Fibroblast of skin of right quadriceps (primary cell): ENCODE data around the gene CMSS1.
A peak's percentile ranks its signal among the peaks of the same experiment; 100 is the strongest.
"Not testable (repeated sequence)": the region's sequence is repeated elsewhere in the genome, so short reads cannot be mapped to it uniquely, and the experiment has no call there.

Experiments used
- DNase-seq: peaks from one replicate; pipeline ENCODE4 v3.0.0-alpha.2; 2013

The CMSS1 gene

DNA sequence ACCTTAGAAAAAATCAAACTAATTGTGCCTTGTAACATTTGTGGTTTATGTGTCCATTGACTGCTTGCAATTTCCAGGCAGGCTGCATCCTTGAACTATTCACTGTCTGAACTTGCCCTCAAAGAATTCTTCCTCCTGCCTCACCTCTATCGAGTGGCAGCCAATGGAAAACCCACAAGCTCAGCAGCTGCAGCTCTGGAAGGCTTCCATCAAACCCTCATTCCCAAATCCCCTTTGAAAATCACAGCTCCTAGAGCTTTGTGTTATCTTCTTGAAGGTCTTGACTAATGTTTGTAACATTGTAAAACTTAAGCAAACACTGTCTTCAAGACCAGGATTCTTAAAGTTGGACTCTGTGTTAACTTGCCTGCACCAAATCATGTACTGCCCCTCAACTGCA lies 215.5 kb downstream of the CMSS1 start:
- DNase-seq = peak; percentile 81

- DNase-seq = peak; percentile 81
Observed at GRCh38 chr3:100033903-100034471, 216.3 kb downstream of the CMSS1 start.

GRCh38 chr3:100039075-100039474 lies 221.4 kb downstream of the CMSS1 start:
- no peak for DNase-seq

DNA sequence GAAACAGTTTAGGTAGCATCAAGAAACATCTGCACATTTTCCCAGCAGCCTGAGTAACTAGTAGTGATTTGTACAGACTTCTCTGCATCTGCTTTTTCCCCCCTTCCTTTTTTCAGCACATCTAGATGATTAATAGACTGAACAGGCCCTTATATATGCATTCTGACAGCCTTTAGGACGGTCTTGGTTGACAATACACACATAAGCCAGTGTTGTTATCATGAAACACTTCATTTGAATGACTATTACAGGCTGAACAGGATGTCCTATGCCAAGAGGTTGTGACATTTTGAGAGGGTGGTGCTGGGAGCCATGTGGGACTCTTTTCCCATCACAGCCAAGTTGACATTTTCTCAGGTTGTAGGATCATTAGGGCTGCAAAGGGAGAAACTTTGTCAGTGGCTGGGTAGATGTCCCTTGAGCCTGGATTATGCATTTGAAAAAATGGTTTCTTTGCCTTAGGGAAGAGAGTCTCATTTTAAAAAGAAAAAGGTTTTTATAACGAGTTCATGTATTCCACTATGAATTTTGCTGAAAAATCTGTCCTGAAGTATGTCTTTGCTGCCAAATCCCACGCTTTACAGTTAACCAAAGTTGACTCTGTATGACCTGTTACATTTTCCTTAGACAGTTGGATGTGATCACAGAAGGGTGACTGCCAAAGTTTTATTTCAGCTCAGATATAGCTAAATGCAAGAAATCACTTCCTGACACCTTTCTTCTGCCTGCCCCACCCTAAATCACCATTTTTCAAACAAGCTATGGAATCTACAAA lies 223.0 kb downstream of the CMSS1 start:
- DNase-seq = peak; percentile 65

GRCh38 chr3:100041328-100041749 lies 223.7 kb downstream of the CMSS1 start:
- DNase-seq = peak; percentile 96

DNA sequence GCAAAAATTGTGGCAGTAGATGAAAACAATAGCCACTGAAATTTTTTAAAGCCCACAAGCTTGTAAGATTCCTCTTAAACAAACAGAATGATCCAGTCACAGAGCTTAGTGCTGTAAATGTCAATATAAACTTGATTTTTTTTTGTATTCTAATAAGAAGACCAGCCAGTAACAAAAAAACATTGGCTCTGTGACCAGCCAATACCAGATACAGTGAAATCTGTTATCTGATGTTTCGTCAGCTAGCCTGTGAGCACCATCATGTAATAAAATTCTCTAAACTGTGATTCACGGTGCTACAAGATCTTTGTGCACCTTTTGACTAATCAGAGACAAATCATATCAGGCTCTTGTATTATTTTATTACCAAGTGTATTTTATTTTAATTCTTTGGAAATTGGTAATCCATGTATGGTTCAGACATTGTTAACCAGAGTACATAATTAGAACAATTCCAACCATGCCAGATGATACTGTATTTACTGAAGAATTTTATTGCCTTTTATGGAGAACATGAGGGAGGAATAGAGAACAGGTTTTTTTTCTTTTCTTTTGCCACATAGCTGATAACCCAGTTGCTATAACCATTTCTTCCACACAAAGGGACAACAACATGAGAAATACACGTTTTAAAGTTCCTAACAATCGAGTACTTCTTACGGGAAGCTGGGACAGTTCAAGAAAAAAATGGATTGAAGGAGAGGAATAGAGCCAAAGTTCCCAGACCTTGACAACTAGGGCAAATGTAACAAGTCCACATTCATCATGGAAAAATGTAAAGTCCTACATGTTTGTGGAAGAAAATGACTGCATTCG lies 224.7 kb downstream of the CMSS1 start:
- peak; percentile 94 for DNase-seq

DNA sequence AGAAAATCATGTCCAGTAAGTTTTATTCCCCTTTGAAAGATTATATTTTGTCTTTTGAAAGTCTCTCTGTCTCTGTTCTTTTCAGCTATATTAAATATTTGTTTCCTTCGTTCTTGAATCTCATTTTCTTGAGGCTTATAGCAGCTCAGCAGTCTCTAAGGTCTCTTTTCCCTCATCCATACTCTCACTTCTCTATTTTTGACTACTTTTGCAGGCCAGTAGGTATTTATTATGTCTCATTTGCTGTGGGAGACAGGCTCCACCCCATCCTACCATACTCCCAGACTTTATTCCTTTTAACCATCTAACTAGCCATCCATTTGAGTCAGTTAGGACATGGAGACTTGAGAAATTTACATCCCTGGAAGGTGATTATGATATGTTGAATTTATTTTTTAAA lies 225.6 kb downstream of the CMSS1 start:
- no peak for DNase-seq

DNA sequence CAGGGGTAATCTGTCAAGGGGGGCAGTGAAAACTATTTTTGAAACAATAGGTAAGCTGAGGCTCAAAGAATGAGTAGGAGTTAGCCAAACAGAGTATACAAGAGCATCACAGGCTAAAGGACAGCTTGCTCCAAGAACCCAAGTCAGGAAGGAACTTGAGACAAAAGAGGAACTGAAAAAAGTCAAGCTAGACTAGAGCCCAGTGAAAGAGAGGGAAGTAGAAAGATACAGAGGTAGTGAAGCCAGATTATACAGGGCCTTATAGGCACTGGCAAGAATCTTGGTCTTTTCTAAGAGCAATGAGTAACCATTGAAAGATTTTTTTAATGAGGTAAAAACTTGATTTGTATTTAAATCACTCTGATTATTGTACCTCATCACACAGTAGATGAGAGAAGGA lies 226.7 kb downstream of the CMSS1 start:
- DNase-seq = no peak

DNA sequence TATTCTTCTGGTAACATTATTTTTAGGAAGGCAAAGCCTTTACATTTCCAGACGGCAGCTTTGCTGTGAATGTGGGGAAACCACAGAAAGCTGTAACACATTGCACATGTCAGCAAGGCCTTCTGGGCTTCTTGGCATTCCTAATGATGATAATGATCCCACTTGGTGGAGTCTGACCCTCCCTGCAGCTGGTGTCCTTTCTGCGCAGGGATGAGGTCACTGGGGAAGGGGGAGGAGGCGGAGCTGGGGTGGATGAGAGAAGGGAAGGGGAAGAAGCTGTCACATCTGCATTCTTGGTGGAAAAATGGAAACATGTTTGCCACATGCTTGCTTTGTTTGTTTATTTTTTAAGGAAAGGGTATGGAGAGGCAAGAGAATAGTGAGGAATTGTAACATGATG lies 228.0 kb downstream of the CMSS1 start:
- peak; percentile 99 for DNase-seq

DNA sequence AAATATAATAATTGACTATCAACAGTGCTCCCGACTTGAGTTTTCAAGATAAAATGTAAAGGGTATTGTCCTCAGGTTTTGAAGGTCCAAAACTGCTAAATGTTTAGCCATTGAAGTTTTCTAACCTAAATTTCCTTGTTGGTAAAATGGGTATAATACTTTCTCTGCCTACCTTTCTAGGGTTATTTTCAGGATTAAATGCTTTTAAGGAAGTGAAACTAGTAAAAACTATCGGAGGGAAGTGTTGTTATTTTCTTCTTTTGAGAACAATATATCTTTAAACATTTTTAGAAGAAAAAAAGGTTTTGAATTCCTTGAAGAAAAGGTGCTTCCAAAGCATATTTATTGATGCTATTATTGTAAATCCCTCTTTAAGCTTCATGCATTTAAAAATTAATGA lies 229.3 kb downstream of the CMSS1 start:
- DNase-seq = no peak

DNA sequence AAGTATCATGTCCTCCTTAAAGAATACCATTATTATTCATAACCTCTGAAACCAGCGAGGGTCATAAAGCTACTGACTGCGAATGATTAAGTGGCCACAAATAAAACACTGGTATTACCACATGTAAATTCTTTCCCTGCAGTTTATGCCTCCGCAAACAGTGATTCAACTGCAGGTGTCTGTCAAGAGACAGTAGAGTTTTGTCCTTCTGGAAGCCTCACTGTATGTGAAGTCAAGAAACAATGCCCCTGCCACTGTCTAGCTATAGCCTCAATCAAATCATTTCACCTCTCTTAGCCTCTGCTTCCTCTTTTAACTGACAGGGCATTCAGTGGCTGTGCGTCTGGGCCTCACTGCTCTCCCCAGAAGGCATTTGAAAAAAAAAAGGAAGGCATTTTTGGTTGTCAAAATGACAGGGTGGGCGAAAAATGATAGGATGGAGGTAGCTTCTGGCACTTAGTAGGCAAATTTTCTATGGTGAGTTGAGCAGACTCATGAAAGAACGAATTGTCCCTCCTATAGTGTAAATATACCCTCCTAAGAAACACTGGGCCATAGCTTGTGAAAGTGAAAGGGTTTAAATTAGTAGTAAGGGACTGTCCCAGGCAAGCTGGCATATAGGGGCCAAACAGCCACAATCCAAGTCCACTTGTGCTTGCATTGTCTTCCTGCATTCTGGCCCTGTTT lies 229.9 kb downstream of the CMSS1 start:
- DNase-seq = peak; percentile 94

- no peak for DNase-seq
Observed at GRCh38 chr3:100048248-100048647, 230.6 kb downstream of the CMSS1 start.

- not testable (repeated sequence) for DNase-seq
Observed at GRCh38 chr3:100051513-100051912, 233.9 kb downstream of the CMSS1 start.

DNA sequence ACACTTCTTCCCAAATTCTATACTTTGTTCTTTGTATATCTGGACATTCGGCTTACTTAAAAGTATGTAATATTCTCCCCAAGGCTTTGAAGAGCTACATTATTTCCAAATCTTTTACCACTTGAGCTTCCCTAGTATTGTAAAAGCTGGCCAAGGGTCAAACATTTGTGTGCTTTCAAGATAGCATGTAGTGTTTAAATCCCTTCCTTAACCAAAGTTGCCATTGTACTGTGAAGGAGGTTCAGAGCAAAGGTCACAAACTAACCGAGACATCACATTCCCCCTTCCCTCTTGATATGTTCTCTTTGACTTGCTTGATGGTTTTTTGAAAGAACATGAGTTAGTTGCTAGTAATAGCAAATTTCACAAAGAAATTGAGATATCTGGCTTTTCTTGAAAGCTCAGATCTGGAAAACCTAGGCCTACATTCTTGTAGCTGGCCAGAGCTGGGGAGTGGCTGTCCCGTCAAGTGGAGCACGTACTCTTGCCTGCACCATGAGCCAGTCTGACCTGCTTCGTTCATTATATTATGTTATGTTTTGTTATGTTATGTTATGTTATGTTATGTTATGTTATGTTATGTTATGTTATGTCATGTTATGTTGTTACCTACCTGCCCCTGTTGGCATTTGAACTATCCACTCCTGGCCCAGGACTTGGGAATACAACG lies 236.4 kb downstream of the CMSS1 start:
- DNase-seq = no peak

DNA sequence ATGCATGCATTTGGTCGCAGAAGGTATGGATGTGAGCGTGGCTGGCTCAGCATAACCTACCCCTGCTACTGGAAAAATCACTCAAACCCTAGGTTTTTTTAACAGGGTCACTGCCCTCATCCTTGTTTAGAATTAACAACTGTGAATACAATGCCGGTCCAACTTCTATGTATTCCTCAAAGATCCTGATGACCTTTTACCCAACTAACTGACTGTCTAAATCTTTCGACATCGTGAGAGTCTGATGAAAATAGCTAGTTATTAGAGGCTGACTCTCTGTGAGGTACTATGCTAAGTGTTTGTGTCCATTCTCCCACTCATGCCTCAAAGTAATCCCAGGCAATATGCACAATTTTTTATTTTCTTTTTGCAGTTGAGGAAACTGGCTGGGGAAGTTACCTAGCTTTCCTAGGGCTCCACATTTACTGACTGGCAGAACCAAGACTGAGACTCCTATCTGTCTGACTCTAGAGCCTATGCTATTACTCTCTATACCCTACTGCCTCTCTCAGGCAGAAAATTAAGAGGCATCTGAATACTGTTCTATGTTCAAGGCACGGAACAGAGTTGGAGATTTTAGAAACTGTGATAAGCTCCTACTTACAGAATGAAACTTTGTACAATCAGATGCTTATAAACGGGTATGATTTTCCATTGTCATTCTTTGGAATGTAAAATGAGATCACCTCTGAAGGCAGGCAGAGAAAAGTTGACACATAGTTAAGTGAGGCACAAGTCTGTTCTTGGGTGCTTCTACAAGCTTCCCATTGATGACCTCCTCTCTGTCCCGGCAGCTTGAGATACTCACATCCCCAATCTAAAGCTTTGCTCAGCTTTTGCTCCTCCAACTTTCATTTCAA lies 240.3 kb downstream of the CMSS1 start:
- DNase-seq = no peak

DNA sequence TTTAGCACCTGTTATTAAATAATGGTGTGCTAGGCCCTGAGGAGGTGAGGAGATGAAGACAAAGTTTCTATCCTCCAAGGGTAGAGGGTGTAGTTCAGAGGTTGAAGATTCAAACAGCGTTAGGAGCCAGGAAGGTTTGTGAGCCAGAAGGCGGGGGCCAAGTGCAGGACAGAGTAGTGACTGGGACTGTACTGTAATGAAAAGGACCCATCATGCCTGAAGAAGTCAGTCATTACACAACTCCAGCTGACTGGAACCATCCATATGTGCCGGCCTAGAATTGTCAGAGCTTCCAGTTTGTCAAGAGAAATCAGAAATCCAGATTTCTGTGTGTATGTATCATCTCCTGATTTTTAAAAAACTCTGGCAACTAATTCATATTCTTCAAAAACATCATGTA lies 241.8 kb downstream of the CMSS1 start:
- no peak for DNase-seq

DNA sequence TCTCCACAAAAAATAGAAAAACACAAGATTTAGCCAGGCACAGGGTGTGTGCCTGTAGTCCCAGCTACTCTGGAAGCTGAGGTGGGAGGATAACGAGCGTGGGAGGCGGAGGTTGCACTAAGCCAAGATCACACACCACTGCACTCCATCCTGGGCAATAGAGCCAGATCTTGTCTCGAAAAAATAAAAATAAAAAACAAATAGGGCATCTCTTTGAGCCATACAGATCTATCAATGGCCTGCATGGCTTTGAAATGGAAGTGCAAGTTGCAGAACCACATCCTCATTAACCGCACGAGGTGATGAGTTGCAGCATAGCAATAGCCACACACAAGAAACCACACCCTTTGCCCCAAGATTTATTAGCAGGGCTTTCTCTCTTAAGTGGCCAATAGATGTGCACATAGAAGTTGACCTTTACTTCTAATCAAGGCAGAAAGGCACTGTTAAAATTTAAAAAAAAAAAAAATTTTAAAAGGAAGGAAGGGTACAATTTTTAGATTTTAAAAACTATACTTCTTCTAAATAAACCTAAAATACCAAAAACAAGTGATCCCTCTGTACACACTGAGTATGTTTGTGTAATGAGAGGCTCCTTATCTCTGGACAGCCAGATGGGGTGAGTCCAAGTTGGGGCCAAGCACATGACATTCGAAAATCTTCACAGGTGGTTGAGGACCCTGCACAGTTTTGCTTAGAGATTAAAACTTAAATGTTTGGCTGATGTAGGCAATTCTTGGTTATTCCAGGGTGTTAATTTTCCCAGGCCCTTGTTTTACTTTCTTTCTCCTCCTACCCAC lies 243.2 kb downstream of the CMSS1 start:
- DNase-seq = no peak

- DNase-seq = no peak
Observed at GRCh38 chr3:100062665-100063064, 245.0 kb downstream of the CMSS1 start.

DNA sequence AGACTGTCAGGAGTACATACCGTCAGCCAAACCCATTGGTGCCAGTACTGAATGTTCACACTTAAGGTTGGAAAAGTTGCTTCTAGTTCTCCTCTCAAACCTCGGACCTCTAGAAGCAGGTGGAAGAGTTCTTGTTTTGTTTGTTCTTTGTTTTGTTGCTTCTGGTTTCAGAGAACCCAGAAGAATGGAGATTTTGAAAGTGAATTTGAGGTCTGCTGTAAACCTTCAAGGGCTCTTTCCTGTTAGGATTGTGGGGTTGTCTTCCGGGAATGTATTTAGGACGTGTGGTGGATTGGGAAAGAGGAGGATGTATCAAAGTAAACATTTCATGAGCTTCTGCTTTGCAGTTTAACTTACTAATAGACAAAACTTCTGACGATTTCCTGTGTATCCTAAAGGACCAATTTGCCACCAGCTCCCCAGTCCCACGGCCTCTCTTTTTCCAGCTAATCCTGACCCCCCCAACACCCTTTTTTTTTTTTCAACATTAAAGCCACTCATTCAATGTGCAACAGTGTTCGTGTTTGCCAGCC lies 246.3 kb downstream of the CMSS1 start:
- peak; percentile 75 for DNase-seq

GRCh38 chr3:100067589-100067988 lies 249.9 kb downstream of the CMSS1 start:
- DNase-seq = no peak

DNA sequence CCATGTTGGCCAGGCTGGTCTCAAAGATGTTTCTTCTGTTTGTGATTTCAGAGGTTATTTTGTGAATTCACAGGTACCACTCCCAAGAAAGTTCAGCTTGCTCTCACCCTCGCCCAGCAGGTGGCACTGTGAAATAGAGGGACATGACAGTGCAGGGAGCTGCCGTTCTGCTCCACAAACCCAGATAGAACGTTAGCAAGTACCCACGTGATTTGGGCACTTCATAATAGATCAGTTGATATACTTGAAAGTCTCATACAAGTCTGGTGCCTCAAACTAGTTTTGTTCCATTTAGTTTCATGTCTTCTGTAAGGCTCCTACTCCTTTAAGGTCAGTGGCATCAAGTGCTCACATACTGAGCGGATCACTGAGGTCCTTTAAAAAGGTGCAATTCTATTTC lies 251.2 kb downstream of the CMSS1 start:
- DNase-seq = peak; percentile 74
